Keratinocyte (primary cell): ENCODE measurements around the gene MXRA8. TPM values are rescaled to one million over a fixed set of nuclear protein-coding genes. Genes with fewer than 3 reads are reported as not detected.
A peak's percentile ranks its signal among the peaks of the same experiment; 100 is the strongest.

Source experiments
- DNase-seq: peaks from one replicate; pipeline ENCODE4 v3.0.0-alpha.2; 2011; ENCODE audit warnings: low read depth, missing footprints, low spot score
- FAIRE-seq: peaks from 2 replicates; lab custom pipeline; 2011; peaks lifted over from hg19 to GRCh38; lab: Jason Lieb, UNC
- H2AFZ ChIP-seq: 2 replicates; pipeline ENCODE4 v1.6.0; 2012; ENCODE audit warnings: low read length, control low read depth, inconsistent platforms; ENCODE audit not compliant: control insufficient read depth
- H3K27ac ChIP-seq: 2 replicates; pipeline ENCODE4 v1.5.1; 2011; ENCODE audit warnings: low read length; ENCODE audit not compliant: control insufficient read depth, insufficient read depth
- H3K27me3 ChIP-seq: 3 replicates; pipeline ENCODE4 v1.6.0; 2011; ENCODE audit warnings: low read length; ENCODE audit not compliant: control insufficient read depth, insufficient read depth; ENCODE audit errors: extremely low read depth
- H3K36me3 ChIP-seq, 2 experiments: 2 replicates in 1 of 2; 3 replicates in 1 of 2; pipeline ENCODE4 v1.5.1; 2011; ENCODE audit warnings: low read length in 2 of 2, mild to moderate bottlenecking in 1 of 2; ENCODE audit not compliant: control insufficient read depth in 2 of 2, insufficient read depth in 2 of 2; ENCODE audit errors: extremely low read depth in 1 of 2
- H3K4me1 ChIP-seq: 3 replicates; pipeline ENCODE4 v1.5.1; 2011; ENCODE audit warnings: low read length; ENCODE audit not compliant: control insufficient read depth, insufficient read depth; ENCODE audit errors: extremely low read depth
- H3K4me2 ChIP-seq: 3 replicates; pipeline ENCODE4 v1.6.0; 2011; ENCODE audit warnings: low read depth, low read length; ENCODE audit not compliant: control insufficient read depth, insufficient read depth; ENCODE audit errors: extremely low read depth
- H3K4me3 ChIP-seq, 3 experiments: fragments of 200-600 bp in 1 of 3; sonication (generic) in 1 of 3; 2 replicates in 2 of 3; 3 replicates in 1 of 3; pipeline ENCODE4 v1.5.1; 2011 to 2016; ENCODE audit warnings: low read length in 3 of 3, mild to moderate bottlenecking in 3 of 3, control low read depth in 2 of 3, inconsistent platforms in 1 of 3, low read depth in 1 of 3, mixed read lengths in 1 of 3, mixed run types in 1 of 3, moderate library complexity in 1 of 3; ENCODE audit not compliant: control insufficient read depth in 2 of 3, insufficient read depth in 2 of 3; ENCODE audit errors: extremely low read depth in 1 of 3
- H3K79me2 ChIP-seq: 2 replicates; pipeline ENCODE4 v1.6.0; 2012; ENCODE audit warnings: low read length; ENCODE audit not compliant: control insufficient read depth, insufficient read depth
- H3K9ac ChIP-seq: 3 replicates; pipeline ENCODE4 v1.6.0; 2011; ENCODE audit warnings: low read length; ENCODE audit not compliant: control insufficient read depth, insufficient read depth; ENCODE audit errors: extremely low read depth
- H3K9me1 ChIP-seq: 3 replicates; pipeline ENCODE4 v1.6.0; 2011; ENCODE audit warnings: low read length; ENCODE audit not compliant: control insufficient read depth, insufficient read depth; ENCODE audit errors: extremely low read depth
- H3K9me3 ChIP-seq: 2 replicates; pipeline ENCODE4 v1.5.1; 2012; ENCODE audit warnings: low read depth, low read length; ENCODE audit not compliant: control insufficient read depth
- H4K20me1 ChIP-seq: 3 replicates; pipeline ENCODE4 v1.6.0; 2011; ENCODE audit warnings: low read length; ENCODE audit not compliant: control insufficient read depth, insufficient read depth; ENCODE audit errors: extremely low read depth
- CTCF ChIP-seq, 3 experiments: IDR thresholded peaks in 1 of 3; conservative IDR thresholded peaks in 1 of 3; optimal IDR thresholded peaks in 1 of 3; 2 replicates in 2 of 3; 3 replicates in 1 of 3; pipeline versions ENCODE3 to v1.5.1; 2011; ENCODE audit warnings: low read length in 3 of 3, mild to moderate bottlenecking in 3 of 3, moderate library complexity in 2 of 3, control low read depth in 1 of 3, inconsistent platforms in 1 of 3; ENCODE audit not compliant: insufficient read depth in 2 of 3; ENCODE audit errors: extremely low read depth in 1 of 3
- EZH2 ChIP-seq: IDR thresholded peaks from one replicate; pipeline ENCODE4 v1.6.1; 2012; ENCODE audit warnings: inconsistent platforms, mild to moderate bottlenecking, low read length, moderate library complexity
- dilution Hi-C: fragments of 300-500 bp; cut with MboI; formaldehyde crosslinking; loops from one replicate; pipeline ENCODE4 v1.7.0; 2020; ENCODE audit warnings: low sequenced_read_pairs; ENCODE audit not compliant: extremely low pct_ligation_motif_present
- polyA plus RNA-seq, 5 experiments: library from polyadenylated mRNA; depleted of rRNA in 3 of 5; stranded (reverse) in 3 of 5; stranded (forward) in 1 of 5; unstranded in 1 of 5; fragments of >200 nt; gene quantifications; 1 replicate in 1 of 5; 2 replicates in 3 of 5; 3 replicates in 1 of 5; pipeline versions ENCODE4 v1.2.1 to v1.2.3, GENCODE V29; 2011 to 2012; ENCODE audit warnings: missing spikeins in 2 of 5, low read depth in 1 of 5, low replicate concordance in 1 of 5

MXRA8 gene
- polyA plus RNA-seq, 1 donor (not counting 4 experiments of a cell fraction or from before 2014, with no cell fraction given): not detected

GRCh38 chr1:1397839-1398523 is 39.6 kb upstream of the MXRA8 start:
- no peaks in the 10 kb centered on the region for H3K27me3 ChIP-seq
- H4K20me1 ChIP-seq: peaks cover 7% of the 10 kb centered on the region
- H2AFZ ChIP-seq: no peak overlapping the region
- peak overlapping the region; percentile 84 for H3K27ac ChIP-seq
- FAIRE-seq: no peak
- H3K36me3 ChIP-seq: peaks cover 34 to 53% of the 10 kb centered on the region in 2 experiments
- H3K4me3 ChIP-seq: peak overlapping the region; percentile 92 to 97 (median 97)
- peaks cover 69% of the 10 kb centered on the region for H3K79me2 ChIP-seq
- DNase-seq: no peak
- TF ChIP-seq CTCF (optimal IDR thresholded peaks at IDR 0.05 in 1 of 3, IDR thresholded peaks at IDR 0.05 in 1 of 3, conservative IDR thresholded peaks at IDR 0.05 in 1 of 3; ENCODE audit: extremely low read depth in 1 of 3, insufficient read depth in 2 of 3, low read length in 3 of 3) (no peak), EZH2 (no peak)
- no peaks in the 10 kb centered on the region for H3K9me1 ChIP-seq
- H3K4me2 ChIP-seq: peak overlapping the region; percentile 98
- H3K4me1 ChIP-seq: peaks cover 35% of the 10 kb centered on the region
- H3K9ac ChIP-seq: peak overlapping the region; percentile 90
- dilution Hi-C loops: no loop called here
- H3K9me3 ChIP-seq: no peaks in the 10 kb centered on the region

- Histone ChIP-seq H3K27ac (no peak overlapping the region), H3K9ac (no peak overlapping the region), H3K36me3 (peaks cover 45 to 53% of the 10 kb centered on the region in 2 experiments), H2AFZ (no peak overlapping the region), H3K4me2 (no peak overlapping the region), H3K27me3 (no peaks in the 10 kb centered on the region), H4K20me1 (no peaks in the 10 kb centered on the region), H3K79me2 (peaks cover 58% of the 10 kb centered on the region), H3K9me3 (no peaks in the 10 kb centered on the region), H3K4me1 (peaks cover 9% of the 10 kb centered on the region), H3K4me3 (no peak overlapping the region), H3K9me1 (no peaks in the 10 kb centered on the region)
- TF ChIP-seq EZH2 (no peak), CTCF (optimal IDR thresholded peaks at IDR 0.05 in 1 of 3, IDR thresholded peaks at IDR 0.05 in 1 of 3, conservative IDR thresholded peaks at IDR 0.05 in 1 of 3; ENCODE audit: extremely low read depth in 1 of 3, insufficient read depth in 2 of 3, low read length in 3 of 3) (no peak)
- dilution Hi-C loops: no loop called here
- no peak for DNase-seq
- FAIRE-seq: no peak
Measured at GRCh38 chr1:1395166-1395565, 36.8 kb upstream of the MXRA8 start.
